ENCODE results near the gene RNPS1.
"Not testable (repeated sequence)": the region's sequence is repeated elsewhere in the genome, so short reads cannot be mapped to it uniquely, and the experiment has no call there.

RNPS1 gene

GRCh38 chr16:2253293-2253692 lies 14.6 kb downstream of the RNPS1 start:
- FAIRE-seq, result no peak

- no peak for FAIRE-seq
Observed at GRCh38 chr16:2252806-2253148, 15.1 kb downstream of the RNPS1 start.

GRCh38 chr16:2251296-2252111 lies 16.4 kb downstream of the RNPS1 start, which contains the start of gene ECI1:
TSS of gene ECI1 (minus strand) at chr16:2251587. CDS start at chr16:2251566, 21 bp downstream.
- FAIRE-seq, result no peak

GRCh38 chr16:2250652-2251295 lies 17.2 kb downstream of the RNPS1 start:
- no peak for FAIRE-seq

- no peak for FAIRE-seq
Observed at GRCh38 chr16:2246301-2246885, 21.5 kb downstream of the RNPS1 start.

- no peak for FAIRE-seq
Observed at GRCh38 chr16:2244926-2245795, 22.8 kb downstream of the RNPS1 start.

GRCh38 chr16:2244301-2244700 lies 23.6 kb downstream of the RNPS1 start:
- FAIRE-seq, result no peak

- no peak for FAIRE-seq
Observed at GRCh38 chr16:2243781-2244180, 24.1 kb downstream of the RNPS1 start.

GRCh38 chr16:2243031-2243528 lies 24.8 kb downstream of the RNPS1 start:
- no peak for FAIRE-seq

GRCh38 chr16:2242598-2242997 lies 25.3 kb downstream of the RNPS1 start:
- FAIRE-seq, result no peak

- not testable (repeated sequence) for FAIRE-seq
Observed at GRCh38 chr16:2240331-2240730, 27.6 kb downstream of the RNPS1 start.

- FAIRE-seq, result no peak
Observed at GRCh38 chr16:2238838-2239675, 28.9 kb downstream of the RNPS1 start.

GRCh38 chr16:2238150-2238837 lies 29.6 kb downstream of the RNPS1 start:
- FAIRE-seq, result no peak

GRCh38 chr16:2237493-2238149 lies 30.3 kb downstream of the RNPS1 start:
- no peak for FAIRE-seq

- no peak for FAIRE-seq
Observed at GRCh38 chr16:2237102-2237482, 30.8 kb downstream of the RNPS1 start.

- no peak for FAIRE-seq
Observed at GRCh38 chr16:2236337-2237101, 31.4 kb downstream of the RNPS1 start, which contains the start of gene DNASE1L2. TSS of gene DNASE1L2 (plus strand) at chr16:2236444. CDS start at chr16:2236817, 373 bp downstream.

- no peak for FAIRE-seq
Observed at GRCh38 chr16:2235695-2236336, 32.1 kb downstream of the RNPS1 start.

GRCh38 chr16:2235234-2235651 lies 32.7 kb downstream of the RNPS1 start:
- FAIRE-seq, result no peak

- no peak for FAIRE-seq
Observed at GRCh38 chr16:2234813-2235170, 33.1 kb downstream of the RNPS1 start.

Measured in colon (tissue), 2 donors.